ENCODE results near the gene MTOR. TPM values are rescaled to one million over a fixed set of nuclear protein-coding genes. Genes with fewer than 3 reads are reported as not detected.
"Not testable (repeated sequence)": the region's sequence is repeated elsewhere in the genome, so short reads cannot be mapped to it uniquely, and the experiment has no call there.

The MTOR gene
- total RNA-seq, 1 donor from 2014 or later: 44.5 TPM

- DNase-seq: no peak
These were observed 18.5 kb upstream of the MTOR start for GRCh38 chr1:11280719-11281376.

GRCh38 chr1:11279630-11280029 is 17.3 kb upstream of the MTOR start:
- no peak for DNase-seq

GRCh38 chr1:11279152-11279551 is 16.8 kb upstream of the MTOR start:
- DNase-seq: no peak

- no peak for DNase-seq
These were observed 11.4 kb upstream of the MTOR start for GRCh38 chr1:11273595-11274234.

DNA sequence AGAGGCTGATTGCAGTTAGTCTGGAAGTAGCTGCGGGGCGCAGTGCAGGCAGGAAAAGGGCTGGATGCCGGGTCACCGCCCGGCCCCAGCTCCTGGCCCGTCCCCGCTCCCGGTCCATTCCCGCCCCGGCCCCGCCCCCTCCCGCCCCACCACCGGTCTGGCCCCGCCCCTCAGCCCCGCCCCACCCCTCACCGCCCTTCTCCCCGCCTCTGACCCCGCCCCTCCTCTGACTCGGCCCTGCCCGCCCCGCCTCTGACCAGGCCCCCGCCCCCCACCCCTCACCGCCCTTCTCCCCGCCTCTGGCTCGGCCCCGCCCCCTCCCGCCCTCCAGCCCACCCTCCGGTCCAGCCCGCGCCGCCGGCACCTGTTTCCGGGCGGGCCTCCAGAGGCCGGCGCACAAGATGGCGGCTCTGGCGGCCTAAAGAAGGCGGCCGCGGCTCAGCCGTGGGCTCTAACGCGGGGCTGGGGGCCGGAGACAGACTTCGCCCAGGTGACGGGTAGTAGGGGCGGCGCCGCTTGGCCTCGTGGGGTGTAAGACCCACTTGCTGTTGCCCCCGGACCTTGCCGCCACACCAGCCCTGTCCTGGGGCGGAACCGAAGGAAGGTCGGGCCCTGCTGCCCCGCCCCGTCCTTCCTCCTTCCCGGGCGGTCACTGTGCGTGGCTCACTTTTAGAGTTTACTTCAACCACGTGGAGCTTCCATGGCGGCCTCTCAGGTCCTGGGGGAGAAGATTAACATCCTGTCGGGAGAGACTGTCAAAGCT is 10.7 kb upstream of the MTOR start, which contains the start of gene UBIAD1:
TSS of gene UBIAD1 (plus strand) at position 367 of the 763 bp plus-strand sequence. CDS start at position 701, 334 bp downstream.
- DNase-seq: peak; percentile 95

DNA sequence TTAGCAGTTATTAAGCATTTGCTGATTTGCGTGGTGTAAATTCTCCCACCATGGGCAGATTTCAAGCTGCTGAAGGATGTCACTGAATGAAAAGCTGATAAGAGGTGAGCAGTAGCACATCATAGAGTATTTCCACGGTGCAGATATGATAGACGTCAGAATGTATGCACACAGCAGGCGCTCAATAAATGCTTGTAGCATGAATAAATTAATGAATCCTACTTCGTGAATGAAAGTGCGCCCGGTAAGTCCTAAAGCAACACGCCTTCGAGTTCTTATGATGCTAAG is 10.1 kb upstream of the MTOR start:
- no peak for DNase-seq

DNA sequence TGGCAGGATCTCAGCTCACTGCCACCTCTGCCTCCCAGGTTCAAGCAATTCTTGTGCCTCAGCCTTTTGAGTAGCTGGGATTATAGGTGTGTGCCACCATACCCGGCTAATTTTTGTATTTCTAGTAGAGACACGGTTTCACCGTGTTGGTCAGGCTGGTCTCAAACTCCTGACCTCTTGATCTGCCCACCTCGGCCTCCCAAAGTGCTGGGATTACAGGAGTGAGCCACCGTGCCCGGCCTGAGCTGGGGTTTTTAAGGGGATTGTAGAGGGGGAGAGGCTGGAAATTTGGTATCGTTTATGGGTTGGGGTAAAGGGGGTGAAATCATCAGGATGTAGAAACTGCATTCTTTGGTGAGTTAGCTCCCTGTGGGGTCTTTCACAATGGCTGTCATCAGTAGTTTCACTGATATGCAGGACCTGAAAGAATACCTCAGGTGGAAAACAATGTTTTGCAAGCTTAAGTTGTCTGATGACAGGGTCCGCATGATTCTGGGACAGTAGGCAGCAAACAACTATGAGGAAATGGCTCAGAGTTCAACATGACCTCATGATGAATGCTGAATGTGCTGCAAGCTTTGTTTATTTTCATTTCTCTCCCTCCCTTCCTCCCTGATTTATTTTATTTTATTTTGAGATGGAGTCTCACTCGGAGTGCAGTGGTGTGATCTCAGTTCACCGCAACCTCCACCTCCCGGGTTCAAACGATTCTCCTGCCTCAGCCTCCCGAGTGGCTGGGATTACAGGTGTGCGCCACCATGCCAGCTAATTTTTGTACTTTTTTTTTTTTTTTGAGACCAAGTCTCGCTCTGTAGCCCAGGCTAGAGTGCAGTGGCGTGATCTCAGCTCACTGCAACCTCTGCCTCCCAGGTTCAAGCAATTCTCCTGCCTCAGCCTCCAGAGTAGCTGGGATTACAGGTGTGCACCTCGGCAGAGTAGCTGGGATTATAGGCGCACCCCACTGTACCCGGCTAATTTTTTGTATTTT is 5.3 kb upstream of the MTOR start:
- not testable (repeated sequence) for DNase-seq

GRCh38 chr1:11266268-11267074 is 4.1 kb upstream of the MTOR start:
- DNase-seq: no peak

- no peak for DNase-seq
These were observed 6.1 kb downstream of the MTOR start for GRCh38 chr1:11256299-11256698.

DNA sequence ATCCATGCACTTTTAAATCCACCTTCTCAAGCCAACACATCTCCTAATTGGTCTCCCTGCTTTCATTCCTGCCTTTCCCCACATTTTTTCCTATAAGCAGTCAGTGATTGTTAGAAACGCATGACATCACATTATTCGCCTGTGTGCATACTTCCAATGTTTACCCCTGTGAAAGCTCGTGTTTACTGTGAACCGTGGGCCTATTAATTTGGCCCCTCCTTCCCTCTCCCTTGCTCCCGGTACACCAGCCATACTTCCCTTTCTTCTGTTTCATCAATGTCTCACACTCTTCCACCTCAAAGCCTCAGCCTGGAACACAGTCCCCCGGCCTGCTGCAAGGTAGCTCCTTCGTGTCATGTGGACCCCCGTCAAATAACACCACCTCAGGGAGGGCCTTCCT is 9.1 kb downstream of the MTOR start:
- no peak for DNase-seq

DNA sequence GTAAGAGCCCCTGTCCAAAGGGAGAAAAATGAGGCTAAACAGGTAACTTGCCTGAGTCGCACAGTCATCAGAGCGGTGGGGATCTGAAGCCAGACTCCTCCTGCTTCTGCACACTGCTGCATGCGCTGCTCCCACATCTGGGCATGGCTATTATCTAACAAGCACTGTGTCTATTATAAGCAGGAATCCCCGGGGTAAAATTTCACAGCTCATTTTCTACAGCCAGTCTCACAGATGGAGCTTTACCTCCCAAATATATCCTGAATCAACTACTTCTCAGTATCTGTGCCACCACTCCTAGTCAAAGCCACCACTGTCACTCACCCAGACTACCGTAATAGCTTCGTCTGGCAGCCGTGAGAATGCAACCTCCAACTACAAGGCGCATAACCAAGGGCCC is 9.8 kb downstream of the MTOR start:
- DNase-seq: no peak

- DNase-seq: no peak
These were observed 14.2 kb downstream of the MTOR start for GRCh38 chr1:11248169-11248568.

- no peak for DNase-seq
These were observed 16.2 kb downstream of the MTOR start for GRCh38 chr1:11245904-11246719.

DNA sequence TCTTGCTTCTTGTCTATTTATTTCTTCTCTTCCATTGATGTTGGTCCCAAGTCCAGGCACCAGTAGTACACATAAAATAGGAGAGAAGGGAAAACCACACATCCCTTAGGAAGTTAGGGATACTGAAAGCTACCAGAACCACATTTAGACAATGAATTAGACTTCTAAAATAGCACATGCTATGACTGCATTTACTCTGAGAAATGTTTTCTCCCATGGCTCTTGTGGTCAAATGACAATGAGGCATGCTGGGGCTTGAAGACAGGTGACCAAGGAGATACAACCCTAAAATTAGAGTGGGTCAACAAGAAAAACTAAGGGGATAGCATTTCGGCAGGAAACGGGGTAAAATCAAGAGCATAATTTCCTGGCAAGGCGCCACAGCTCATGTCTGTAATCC is 17.1 kb downstream of the MTOR start:
- DNase-seq: no peak

- DNase-seq: no peak
These were observed 24.0 kb downstream of the MTOR start for GRCh38 chr1:11238311-11238710.

- no peak for DNase-seq
These were observed 25.0 kb downstream of the MTOR start for GRCh38 chr1:11237356-11237755.

- no peak for DNase-seq
These were observed 29.1 kb downstream of the MTOR start for GRCh38 chr1:11233208-11233607.

DNA sequence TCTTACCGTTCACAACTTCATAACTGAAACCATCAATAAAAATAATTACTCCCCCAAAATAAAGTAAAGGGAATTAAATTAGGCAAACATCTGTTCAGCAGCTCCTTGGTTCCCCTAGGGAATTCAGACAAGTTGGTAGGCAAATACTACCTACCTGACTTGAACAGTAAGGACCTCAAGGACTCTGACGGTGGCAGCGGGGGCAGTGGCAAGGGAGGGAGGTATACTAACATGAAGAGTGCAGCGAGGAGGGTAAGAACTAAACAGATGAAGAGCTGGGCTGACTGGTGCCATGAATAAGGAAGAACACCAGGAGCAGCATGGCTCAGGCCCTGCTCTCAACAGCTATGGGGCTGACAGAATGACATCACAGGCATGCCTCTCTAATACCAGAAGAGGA is 33.1 kb downstream of the MTOR start:
- no peak for DNase-seq

DNA sequence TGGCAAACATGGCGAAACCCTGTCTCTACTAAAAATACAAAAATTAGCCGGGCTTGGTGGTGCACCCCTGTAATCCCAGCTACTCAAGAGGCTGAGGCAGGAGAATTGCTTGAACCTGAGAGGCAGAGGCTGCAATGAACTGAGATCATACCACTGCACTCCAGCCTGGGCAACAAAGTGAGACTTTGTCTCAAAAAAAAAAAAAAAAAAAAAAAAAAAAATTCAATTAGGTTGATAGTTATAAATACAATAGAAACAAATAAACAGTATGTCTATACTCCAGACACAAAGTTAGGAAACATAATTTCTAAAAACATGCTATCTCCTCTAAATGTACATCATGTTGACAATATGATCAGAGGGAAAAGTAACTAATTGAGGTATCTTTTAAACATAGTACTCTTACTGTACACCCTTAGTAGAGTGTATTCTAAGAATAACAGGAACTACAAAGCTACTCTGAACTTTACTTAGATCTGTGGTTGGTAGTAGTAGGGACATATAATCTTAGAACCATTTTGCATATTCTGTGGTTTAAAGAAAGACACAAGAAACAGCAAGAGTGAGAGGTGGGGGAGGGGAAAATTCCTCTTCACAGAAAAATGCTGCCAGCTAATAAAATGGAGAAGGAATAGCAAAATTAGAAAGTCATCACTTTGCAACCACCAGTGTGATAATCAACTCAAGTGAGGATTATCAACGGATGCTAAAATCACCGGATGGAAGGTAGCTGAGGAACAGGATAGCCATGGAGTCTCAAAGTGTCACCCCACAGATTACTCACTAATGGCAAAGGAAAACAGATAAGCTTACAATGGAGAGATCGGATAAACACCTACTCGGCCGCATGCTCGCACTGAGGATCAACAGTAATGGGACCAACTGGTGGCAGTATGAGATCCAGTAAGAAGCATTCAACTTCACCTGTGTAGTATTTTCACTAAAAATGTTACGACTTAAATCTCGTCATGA is 35.0 kb downstream of the MTOR start:
- DNase-seq: no peak

All from tongue (tissue), 2 donors.